ENCODE results near the gene RAB20.

DNA sequence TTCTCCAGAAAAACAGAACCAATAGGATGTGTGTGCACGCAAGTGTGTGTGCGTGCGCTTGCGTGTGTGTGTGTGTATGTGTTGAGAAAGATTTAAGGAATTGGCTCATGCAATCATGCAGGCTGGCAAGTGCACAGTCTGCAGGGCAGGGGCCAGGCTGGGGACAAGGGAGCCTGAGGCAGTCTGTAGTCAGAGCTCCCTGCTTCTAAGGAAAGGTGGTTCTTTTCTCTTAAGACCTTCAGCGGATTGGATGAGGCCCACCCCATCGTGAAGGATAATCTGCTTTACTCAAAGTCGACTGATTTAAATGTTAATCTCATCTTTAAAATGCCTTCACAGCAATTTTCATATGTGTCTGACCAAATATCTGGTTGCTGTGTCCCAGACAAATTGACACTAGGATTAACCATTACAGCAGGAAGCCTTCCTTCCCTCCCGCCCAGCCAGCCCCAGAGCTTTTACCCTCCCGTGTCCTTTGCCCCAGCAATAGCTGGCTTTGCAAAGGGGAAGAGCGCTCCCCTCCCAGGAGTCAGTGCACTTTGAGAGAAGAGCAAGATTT is 38.8 kb upstream of the RAB20 start:
- TF ChIP-seq, protein P1, sequence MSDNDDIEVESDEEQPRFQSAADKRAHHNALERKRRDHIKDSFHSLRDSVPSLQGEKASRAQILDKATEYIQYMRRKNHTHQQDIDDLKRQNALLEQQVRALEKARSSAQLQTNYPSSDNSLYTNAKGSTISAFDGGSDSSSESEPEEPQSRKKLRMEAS (CRISPR knock-in tag; IDR thresholded peaks at IDR 0.05), result no peak
- TF ChIP-seq, protein P2, sequence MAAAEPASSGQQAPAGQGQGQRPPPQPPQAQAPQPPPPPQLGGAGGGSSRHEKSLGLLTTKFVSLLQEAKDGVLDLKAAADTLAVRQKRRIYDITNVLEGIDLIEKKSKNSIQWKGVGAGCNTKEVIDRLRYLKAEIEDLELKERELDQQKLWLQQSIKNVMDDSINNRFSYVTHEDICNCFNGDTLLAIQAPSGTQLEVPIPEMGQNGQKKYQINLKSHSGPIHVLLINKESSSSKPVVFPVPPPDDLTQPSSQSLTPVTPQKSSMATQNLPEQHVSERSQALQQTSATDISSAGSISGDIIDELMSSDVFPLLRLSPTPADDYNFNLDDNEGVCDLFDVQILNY (CRISPR knock-in tag; IDR thresholded peaks at IDR 0.05), result no peak
- TF ChIP-seq OVOL2 (CRISPR knock-in tag; IDR thresholded peaks at IDR 0.05; ENCODE audit: borderline replicate concordance), result no peak
- TF ChIP-seq, protein P3, sequence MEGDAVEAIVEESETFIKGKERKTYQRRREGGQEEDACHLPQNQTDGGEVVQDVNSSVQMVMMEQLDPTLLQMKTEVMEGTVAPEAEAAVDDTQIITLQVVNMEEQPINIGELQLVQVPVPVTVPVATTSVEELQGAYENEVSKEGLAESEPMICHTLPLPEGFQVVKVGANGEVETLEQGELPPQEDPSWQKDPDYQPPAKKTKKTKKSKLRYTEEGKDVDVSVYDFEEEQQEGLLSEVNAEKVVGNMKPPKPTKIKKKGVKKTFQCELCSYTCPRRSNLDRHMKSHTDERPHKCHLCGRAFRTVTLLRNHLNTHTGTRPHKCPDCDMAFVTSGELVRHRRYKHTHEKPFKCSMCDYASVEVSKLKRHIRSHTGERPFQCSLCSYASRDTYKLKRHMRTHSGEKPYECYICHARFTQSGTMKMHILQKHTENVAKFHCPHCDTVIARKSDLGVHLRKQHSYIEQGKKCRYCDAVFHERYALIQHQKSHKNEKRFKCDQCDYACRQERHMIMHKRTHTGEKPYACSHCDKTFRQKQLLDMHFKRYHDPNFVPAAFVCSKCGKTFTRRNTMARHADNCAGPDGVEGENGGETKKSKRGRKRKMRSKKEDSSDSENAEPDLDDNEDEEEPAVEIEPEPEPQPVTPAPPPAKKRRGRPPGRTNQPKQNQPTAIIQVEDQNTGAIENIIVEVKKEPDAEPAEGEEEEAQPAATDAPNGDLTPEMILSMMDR (IDR thresholded peaks at IDR 0.05), result no peak
